ENCODE measurements around the gene MRPL2.
A peak's percentile ranks its signal among the peaks of the same experiment; 100 is the strongest.

The MRPL2 gene

GRCh38 chr6:43012364-43012763 is 46.9 kb downstream of the MRPL2 start:
- peaks cover 50% of the 10 kb centered on the region for H3K79me2 ChIP-seq (ENCODE audit: control insufficient read depth, low read length)
- H3K4me2 ChIP-seq (ENCODE audit: low read length): peak overlapping the region; percentile 92
- H3K4me1 ChIP-seq (ENCODE audit: control insufficient read depth, low read length): peaks cover 36% of the 10 kb centered on the region
- no peak for TF ChIP-seq EZH2phosphoT487 (IDR thresholded peaks at IDR 0.05; ENCODE audit: borderline replicate concordance, low read length)
- no peak for TF ChIP-seq CTCF (IDR thresholded peaks at IDR 0.05; ENCODE audit: low read depth, low read length, poor library complexity, severe bottlenecking)
- no peaks in the 10 kb centered on the region for H4K20me1 ChIP-seq (ENCODE audit: control insufficient read depth, insufficient read depth, low read depth, low read length)
- no peak overlapping the region for H3K27ac ChIP-seq (ENCODE audit: low read depth, low read length)
- H3K36me3 ChIP-seq (ENCODE audit: control insufficient read depth, low read length): peaks cover 62% of the 10 kb centered on the region
- H3K9me3 ChIP-seq (ENCODE audit: control insufficient read depth, insufficient read depth, low read length): no peaks in the 10 kb centered on the region
- peak overlapping the region; percentile 88 for H3K4me3 ChIP-seq (ENCODE audit: low read length)
- H3F3A ChIP-seq (ENCODE audit: control insufficient read depth, insufficient read depth): no peaks in the 10 kb centered on the region
- no peaks in the 10 kb centered on the region for H3K27me3 ChIP-seq (ENCODE audit: control insufficient read depth, low read length)
- H3K9me2 ChIP-seq (replicated peaks; ENCODE audit: control insufficient read depth, low read length): no peaks in the 10 kb centered on the region

GRCh38 chr6:43011207-43011606 is 48.0 kb downstream of the MRPL2 start:
- peaks cover 61% of the 10 kb centered on the region for H3K36me3 ChIP-seq (ENCODE audit: control insufficient read depth, low read length)
- TF ChIP-seq CTCF (IDR thresholded peaks at IDR 0.05; ENCODE audit: low read depth, low read length, poor library complexity, severe bottlenecking) (no peak), EZH2phosphoT487 (IDR thresholded peaks at IDR 0.05; ENCODE audit: borderline replicate concordance, low read length) (no peak)
- no peaks in the 10 kb centered on the region for H3K9me2 ChIP-seq (replicated peaks; ENCODE audit: control insufficient read depth, low read length)
- H3K27ac ChIP-seq (ENCODE audit: low read depth, low read length): no peak overlapping the region
- H3F3A ChIP-seq (ENCODE audit: control insufficient read depth, insufficient read depth): no peaks in the 10 kb centered on the region
- H4K20me1 ChIP-seq (ENCODE audit: control insufficient read depth, insufficient read depth, low read depth, low read length): no peaks in the 10 kb centered on the region
- H3K9me3 ChIP-seq (ENCODE audit: control insufficient read depth, insufficient read depth, low read length): no peaks in the 10 kb centered on the region
- peaks cover 40% of the 10 kb centered on the region for H3K79me2 ChIP-seq (ENCODE audit: control insufficient read depth, low read length)
- no peaks in the 10 kb centered on the region for H3K27me3 ChIP-seq (ENCODE audit: control insufficient read depth, low read length)
- peaks cover 33% of the 10 kb centered on the region for H3K4me1 ChIP-seq (ENCODE audit: control insufficient read depth, low read length)
- H3K4me3 ChIP-seq (ENCODE audit: low read length): no peak overlapping the region
- no peak overlapping the region for H3K4me2 ChIP-seq (ENCODE audit: low read length)

DNA sequence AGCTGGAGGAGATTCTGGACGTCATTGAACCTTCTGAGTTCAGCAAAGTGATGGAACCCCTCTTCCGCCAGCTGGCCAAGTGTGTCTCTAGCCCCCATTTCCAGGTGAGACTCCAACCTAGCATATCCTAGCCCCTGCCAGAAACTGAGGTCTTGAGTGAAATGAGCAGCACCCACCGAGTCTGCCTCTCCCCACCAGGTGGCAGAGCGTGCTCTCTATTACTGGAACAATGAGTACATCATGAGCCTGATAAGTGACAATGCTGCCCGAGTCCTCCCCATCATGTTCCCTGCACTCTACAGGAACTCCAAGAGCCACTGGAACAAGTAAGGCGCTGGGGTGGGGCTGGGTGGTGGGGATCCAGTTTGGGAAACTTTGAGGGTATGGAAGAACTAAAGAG is 50.1 kb downstream of the MRPL2 start:
- no peak overlapping the region for H3K27ac ChIP-seq (ENCODE audit: low read depth, low read length)
- peaks cover 21% of the 10 kb centered on the region for H3K79me2 ChIP-seq (ENCODE audit: control insufficient read depth, low read length)
- H3K4me2 ChIP-seq (ENCODE audit: low read length): no peak overlapping the region
- H3K4me3 ChIP-seq (ENCODE audit: low read length): no peak overlapping the region
- no peaks in the 10 kb centered on the region for H3K27me3 ChIP-seq (ENCODE audit: control insufficient read depth, low read length)
- H3F3A ChIP-seq (ENCODE audit: control insufficient read depth, insufficient read depth): no peaks in the 10 kb centered on the region
- no peaks in the 10 kb centered on the region for H3K9me3 ChIP-seq (ENCODE audit: control insufficient read depth, insufficient read depth, low read length)
- TF ChIP-seq EZH2phosphoT487 (IDR thresholded peaks at IDR 0.05; ENCODE audit: borderline replicate concordance, low read length) (no peak), CTCF (IDR thresholded peaks at IDR 0.05; ENCODE audit: low read depth, low read length, poor library complexity, severe bottlenecking) (peak; percentile 75)
- peaks cover 21% of the 10 kb centered on the region for H3K4me1 ChIP-seq (ENCODE audit: control insufficient read depth, low read length)
- H3K9me2 ChIP-seq (replicated peaks; ENCODE audit: control insufficient read depth, low read length): no peaks in the 10 kb centered on the region
- peaks cover 63% of the 10 kb centered on the region for H3K36me3 ChIP-seq (ENCODE audit: control insufficient read depth, low read length)
- H4K20me1 ChIP-seq (ENCODE audit: control insufficient read depth, insufficient read depth, low read depth, low read length): no peaks in the 10 kb centered on the region
